Hepatocyte (in vitro differentiated cells): ENCODE measurements around the gene FAM50A. TPM values are rescaled to one million over a fixed set of nuclear protein-coding genes. Genes with fewer than 3 reads are reported as not detected.

Source experiments
- DNase-seq: peaks from one replicate; pipeline ENCODE4 v3.0.0-alpha.2; 2016; ENCODE audit warnings: low spot score
- H2AFZ ChIP-seq: fragments of 200-600 bp; sonication (generic); 2 replicates; pipeline ENCODE4 v1.6.0; 2016; ENCODE audit warnings: antibody characterized with exemption, mild to moderate bottlenecking
- H3K27ac ChIP-seq: fragments of 200-600 bp; sonication (generic); 2 replicates; pipeline ENCODE4 v1.5.1; 2016; ENCODE audit warnings: mild to moderate bottlenecking
- H3K27me3 ChIP-seq: fragments of 200-600 bp; sonication (generic); 2 replicates; pipeline ENCODE4 v1.6.1; 2016
- H3K36me3 ChIP-seq: fragments of 200-600 bp; sonication (generic); replicated peaks from 2 replicates; pipeline ENCODE4 v1.5.1; 2016; ENCODE audit warnings: low read depth; ENCODE audit not compliant: insufficient read depth
- H3K4me1 ChIP-seq: fragments of 200-600 bp; sonication (generic); 2 replicates; pipeline ENCODE4 v1.5.1; 2016; ENCODE audit warnings: mild to moderate bottlenecking, moderate library complexity; ENCODE audit not compliant: insufficient read depth
- H3K4me2 ChIP-seq: fragments of 200-600 bp; sonication (generic); 2 replicates; pipeline ENCODE4 v1.6.0; 2016
- H3K4me3 ChIP-seq: fragments of 200-600 bp; sonication (generic); 2 replicates; pipeline ENCODE4 v1.5.1; 2016; ENCODE audit warnings: mild to moderate bottlenecking
- H3K79me2 ChIP-seq: fragments of 200-600 bp; sonication (generic); 2 replicates; pipeline ENCODE4 v1.6.0; 2017; ENCODE audit warnings: mild to moderate bottlenecking
- H3K9me2 ChIP-seq: fragments of 200-600 bp; sonication (generic); replicated peaks from 2 replicates; pipeline ENCODE4 v1.6.0; 2017; ENCODE audit warnings: mild to moderate bottlenecking; ENCODE audit not compliant: insufficient read depth
- H3K9me3 ChIP-seq: fragments of 200-600 bp; sonication (generic); 2 replicates; pipeline ENCODE4 v1.5.1; 2016; ENCODE audit warnings: low read depth, mild to moderate bottlenecking
- H4K20me1 ChIP-seq: fragments of 200-600 bp; sonication (generic); 2 replicates; pipeline ENCODE4 v1.6.0; 2016; ENCODE audit warnings: mild to moderate bottlenecking; ENCODE audit not compliant: insufficient read depth, poor library complexity, severe bottlenecking
- CTCF ChIP-seq: fragments of 200-600 bp; sonication (generic); IDR thresholded peaks from 2 replicates; pipeline ENCODE4 v1.5.1; 2016; ENCODE audit warnings: antibody characterized with exemption, mild to moderate bottlenecking; ENCODE audit not compliant: poor library complexity
- EZH2 ChIP-seq: fragments of 200-600 bp; sonication (generic); IDR thresholded peaks from 2 replicates; pipeline ENCODE4 v1.6.1; 2016; ENCODE audit warnings: antibody characterized with exemption, mild to moderate bottlenecking, borderline replicate concordance
- EZH2phosphoT487 ChIP-seq: fragments of 200-600 bp; sonication (generic); IDR thresholded peaks from one replicate; pipeline ENCODE4 v1.6.1; 2018; ENCODE audit warnings: antibody characterized with exemption, mild to moderate bottlenecking, low read depth, moderate library complexity; ENCODE audit not compliant: unreplicated experiment, severe bottlenecking
- WGBS: methylation state at CpG from one replicate; pipeline ENCODE4 v1.1.6; 2016; ENCODE audit warnings: low lambda C conversion rate; ENCODE audit errors: missing lambda C conversion rate; 5-methylcytosine and 5-hydroxymethylcytosine counted together
- polyA plus RNA-seq: library from polyadenylated mRNA; unstranded; fragments of >200 nt; fragmentation: Nextera tagmentation; extraction: Ambion mirVana; gene quantifications from 2 replicates; pipeline ENCODE4 v1.2.1, GENCODE V29; 2016
- total RNA-seq: library from RNA; depleted of rRNA; stranded (reverse); fragments of >200 nt; gene quantifications from 2 replicates; pipeline ENCODE4 v1.2.3, GENCODE V29; 2014

FAM50A gene
- total and polyA plus RNA-seq, 2 experiments from 2014 or later: 65.9 to 147 TPM

DNA sequence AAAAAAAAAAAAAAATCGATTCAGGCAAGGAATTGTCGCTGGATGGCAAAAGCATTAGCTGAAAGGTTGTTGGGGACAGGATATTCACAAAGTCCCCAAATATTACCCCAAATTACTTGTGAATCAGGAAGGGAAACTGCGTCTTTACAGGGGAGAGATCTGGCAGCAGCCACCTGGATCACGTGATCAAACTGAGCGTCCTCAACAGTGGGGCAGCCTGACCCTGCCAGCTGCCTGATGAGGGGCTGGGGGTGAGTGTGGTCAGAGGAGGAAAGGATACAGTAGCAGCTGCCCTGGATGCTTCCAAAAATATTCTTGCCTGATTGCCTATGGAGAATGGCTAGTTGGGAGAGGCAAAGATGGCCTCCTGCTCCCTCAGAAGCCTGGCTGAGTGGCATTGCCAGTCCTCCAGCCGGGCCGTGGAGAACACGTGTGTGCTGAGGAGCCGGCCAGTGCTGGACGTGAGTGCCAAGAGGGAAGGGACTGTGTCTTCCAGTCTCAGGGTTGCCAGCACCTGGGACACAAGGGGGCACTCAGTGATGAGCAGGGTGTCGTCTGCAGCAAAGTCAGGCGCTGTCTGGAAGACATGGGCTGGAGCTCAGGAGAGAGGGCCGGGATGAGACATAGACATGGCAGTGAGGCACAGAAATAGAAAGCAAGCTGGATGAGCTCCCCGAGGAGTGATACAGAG, 38.1 kb downstream of the FAM50A start:
- H3K79me2 ChIP-seq: peaks cover 3% of the 10 kb centered on the region
- no peaks in the 10 kb centered on the region for H3K27me3 ChIP-seq
- H3K4me2 ChIP-seq: no peak overlapping the region
- H3K9me2 ChIP-seq: no peaks in the 10 kb centered on the region
- H3K9me3 ChIP-seq: no peaks in the 10 kb centered on the region
- no peaks in the 10 kb centered on the region for H4K20me1 ChIP-seq
- H3K4me3 ChIP-seq: no peak overlapping the region
- DNase-seq: no peak
- H3K36me3 ChIP-seq: no peaks in the 10 kb centered on the region
- TF ChIP-seq EZH2 (no peak), EZH2phosphoT487 (no peak), CTCF (no peak)
- H3K27ac ChIP-seq: no peak overlapping the region
- whole genome bisulfite sequencing: 78% methylated on average over 14 of the region's 14 CpGs
- H2AFZ ChIP-seq: no peak overlapping the region
- no peaks in the 10 kb centered on the region for H3K4me1 ChIP-seq

DNA sequence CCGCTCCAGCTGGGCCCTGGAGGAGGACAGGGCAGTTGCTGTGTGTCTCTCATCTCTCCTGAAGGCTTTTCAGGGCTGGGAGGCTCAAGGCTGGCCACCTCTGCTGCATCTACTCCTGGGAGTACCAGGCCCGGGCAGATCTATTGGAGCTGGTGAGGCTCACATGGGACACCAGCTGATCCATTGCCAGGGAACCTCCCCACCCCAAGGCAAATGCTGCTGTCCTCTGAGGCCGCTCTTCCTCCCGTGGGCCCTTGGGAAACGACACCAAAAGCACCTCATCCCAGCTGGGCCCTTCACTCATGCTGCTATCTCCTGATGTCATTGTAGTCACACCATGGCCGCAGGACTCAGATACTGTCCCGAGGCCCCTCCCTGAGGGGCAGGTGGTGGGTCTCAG, 38.8 kb downstream of the FAM50A start:
- Histone ChIP-seq H2AFZ (no peak overlapping the region), H3K27ac (no peak overlapping the region)

DNA sequence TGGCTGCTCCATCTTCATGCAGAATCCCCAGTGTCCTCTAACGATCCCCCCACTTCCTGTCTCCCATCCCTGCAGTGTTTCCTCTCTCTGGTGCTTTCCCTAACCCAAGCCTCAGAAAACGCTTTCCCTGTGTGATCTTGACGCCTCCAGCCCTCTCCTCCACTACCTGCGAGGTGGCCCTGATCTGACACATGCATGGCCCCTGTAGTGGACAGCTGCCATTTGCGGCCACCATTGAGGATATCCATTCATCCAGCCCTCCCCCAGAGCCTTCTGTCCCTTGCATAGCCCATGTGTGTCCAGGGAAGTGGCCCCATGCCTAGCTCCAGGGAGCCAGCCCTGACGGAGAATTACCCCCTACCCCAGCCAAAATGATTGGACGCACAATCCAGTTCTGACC, 39.4 kb downstream of the FAM50A start:
- no peaks in the 10 kb centered on the region for H4K20me1 ChIP-seq
- no peaks in the 10 kb centered on the region for H3K4me1 ChIP-seq
- no peak overlapping the region for H3K4me2 ChIP-seq
- no peaks in the 10 kb centered on the region for H3K36me3 ChIP-seq
- H3K9me3 ChIP-seq: no peaks in the 10 kb centered on the region
- H3K79me2 ChIP-seq: peaks cover 3% of the 10 kb centered on the region
- DNase-seq: no peak
- 81% methylated on average over 7 of the region's 7 CpGs for WGBS
- no peak overlapping the region for H3K4me3 ChIP-seq
- no peak for TF ChIP-seq CTCF
- TF ChIP-seq EZH2: no peak
- TF ChIP-seq EZH2phosphoT487: no peak
- no peaks in the 10 kb centered on the region for H3K27me3 ChIP-seq
- no peaks in the 10 kb centered on the region for H3K9me2 ChIP-seq
- no peak overlapping the region for H2AFZ ChIP-seq
- no peak overlapping the region for H3K27ac ChIP-seq

More for the DNA sequence above, 38.8 kb downstream of the FAM50A start:
- DNase-seq: no peak
- TF ChIP-seq CTCF (no peak), EZH2 (no peak), EZH2phosphoT487 (no peak)
- no peaks in the 10 kb centered on the region for H3K27me3 ChIP-seq
- WGBS: 79% methylated on average over 7 of the region's 7 CpGs
- H3K36me3 ChIP-seq: no peaks in the 10 kb centered on the region
- H3K9me3 ChIP-seq: no peaks in the 10 kb centered on the region
- H3K4me1 ChIP-seq: no peaks in the 10 kb centered on the region
- H3K79me2 ChIP-seq: peaks cover 3% of the 10 kb centered on the region
- no peak overlapping the region for H3K4me3 ChIP-seq
- no peak overlapping the region for H3K4me2 ChIP-seq
- no peaks in the 10 kb centered on the region for H3K9me2 ChIP-seq
- H4K20me1 ChIP-seq: no peaks in the 10 kb centered on the region
